Heart left ventricle (tissue), 11 donors: ENCODE data around the gene CNTRL. TPM values are rescaled to one million over a fixed set of nuclear protein-coding genes. Genes with fewer than 3 reads are reported as not detected.

Experiments used
- polyA plus RNA-seq, 2 donors: library from polyadenylated mRNA; stranded (reverse); fragments of 200-250 nt; gene quantifications; one replicate each; pipeline ENCODE4 v1.2.3, GENCODE V29; 2013
- total RNA-seq, 9 donors: library from RNA; depleted of rRNA in 2 of 9; stranded (reverse); fragments of >200 nt in 2 of 9; fragmentation: NEBNext Ultra II Directional in 3 of 9; extraction: Animal tissue kit (Norgen Biotek cat#: 25700) in 3 of 9; gene quantifications; one replicate each; pipeline versions ENCODE4 v1.1.0 to v1.2.4, GENCODE V29; 2016 to 2023
- donor health status: ischemic (EF 13 %, LVEDD 7.1; RV severe dilation, severe dysfunction).
- donor health status: healthy with polysubstance abuse.
- donor health status: DM: no; HTN: yes; CAD: no.
- donor health status: DM: no; HTN: no; CAD: no.
- donor health status: ischemic (EF 25% LVEDD 5.7; RV mildly dilated, moderate dysfunction).
- donor health status: healthy.
- donor health status: DM: yes; HTN: yes; CAD: no.
- donor health status: PGD.
- donor health status: nonischemic (EF 23%, LVEDD 6.1; RV moderate dilation, normal function).

The CNTRL gene
- total and polyA plus RNA-seq, 11 donors: 2.5 to 11.4 (median 3.7) TPM

Other genes starting within 250 kb of the CNTRL start
- 10 to 100 TPM; 10.2 to 17.9 (median 13.4) TPM for gene PSMD5, start 232.0 kb upstream of the CNTRL start, total RNA-seq
- gene PSMD5, start 232.0 kb upstream of the CNTRL start, polyA plus RNA-seq: 10 to 100 TPM in 1 of 2 donors, 1 to 10 TPM in 1; 4.8 to 16.5 TPM
- 10 to 100 TPM in 8 of 9 donors, 1 to 10 TPM in 1; 9.6 to 28.0 (median 12.5) TPM for gene PHF19, start 197.8 kb upstream of the CNTRL start, total RNA-seq
- 10 to 100 TPM; 11.0 to 15.4 TPM for gene PHF19, start 197.8 kb upstream of the CNTRL start, polyA plus RNA-seq
- gene TRAF1, start 148.2 kb upstream of the CNTRL start, total RNA-seq: 1 to 10 TPM in 7 of 9 donors, under 1 TPM in 2; 0.93 to 7.8 (median 1.8) TPM
- 1 to 10 TPM; 1.7 to 2.4 TPM for gene TRAF1, start 148.2 kb upstream of the CNTRL start, polyA plus RNA-seq
- gene C5, start 24.7 kb upstream of the CNTRL start, total RNA-seq: 1 to 10 TPM in 3 of 9 donors, under 1 TPM in 6; 0.32 to 1.8 (median 0.54) TPM
- under 1 TPM; 0.46 to 0.61 TPM for gene C5, start 24.7 kb upstream of the CNTRL start, polyA plus RNA-seq
- 10 to 100 TPM; 23.9 to 66.9 (median 51.7) TPM for gene RAB14, start 126.9 kb downstream of the CNTRL start, total RNA-seq
- gene RAB14, start 126.9 kb downstream of the CNTRL start, polyA plus RNA-seq: 10 to 100 TPM; 15.8 to 37.0 TPM
- 1,000 to 10,000 TPM in 2 of 9 donors, 100 to 1,000 TPM in 7; 422 to 2,088 (median 703) TPM for gene GSN, start 193.2 kb downstream of the CNTRL start, total RNA-seq
- gene GSN, start 193.2 kb downstream of the CNTRL start, polyA plus RNA-seq: 100 to 1,000 TPM; 379 to 481 TPM